ENCODE data around the gene GLB1L.
"Not testable (repeated sequence)": the region's sequence is repeated elsewhere in the genome, so short reads cannot be mapped to it uniquely, and the experiment has no call there.

Gene GLB1L

GRCh38 chr2:219245148-219245898, at the start of gene GLB1L, which contains the start of gene STK16:
Gene GLB1L (minus strand): TSS chr2:219245444. CDS start chr2:219243573, 1,871 bp downstream.
Gene STK16 (plus strand): TSS chr2:219245479. CDS start chr2:219246000, 521 bp downstream.
- peak; percentile 89 for DNase-seq

GRCh38 chr2:219294356-219295351, 49.4 kb upstream of the GLB1L start:
- DNase-seq, result peak; percentile 89

GRCh38 chr2:219293736-219294231, 48.5 kb upstream of the GLB1L start:
- DNase-seq, result no peak

GRCh38 chr2:219292616-219293015, 47.4 kb upstream of the GLB1L start:
- no peak for DNase-seq

GRCh38 chr2:219291910-219292490, 46.8 kb upstream of the GLB1L start:
- no peak for DNase-seq

- DNase-seq, result no peak
These were observed 46.1 kb upstream of the GLB1L start for GRCh38 chr2:219291394-219291793.

GRCh38 chr2:219290381-219291171, 45.3 kb upstream of the GLB1L start:
- no peak for DNase-seq

- no peak for DNase-seq
These were observed 44.5 kb upstream of the GLB1L start for GRCh38 chr2:219289537-219290361.

GRCh38 chr2:219289195-219289536, 43.9 kb upstream of the GLB1L start:
- DNase-seq, result no peak

GRCh38 chr2:219287580-219288265, 42.5 kb upstream of the GLB1L start:
- no peak for DNase-seq

GRCh38 chr2:219287116-219287440, 41.8 kb upstream of the GLB1L start:
- not testable (repeated sequence) for DNase-seq

- DNase-seq, result no peak
These were observed 41.3 kb upstream of the GLB1L start for GRCh38 chr2:219286436-219287115.

GRCh38 chr2:219285894-219286425, 40.7 kb upstream of the GLB1L start:
- no peak for DNase-seq

- no peak for DNase-seq
These were observed 40.1 kb upstream of the GLB1L start for GRCh38 chr2:219285373-219285735.

- DNase-seq, result no peak
These were observed 39.5 kb upstream of the GLB1L start for GRCh38 chr2:219284501-219285372.

- no peak for DNase-seq
These were observed 37.8 kb upstream of the GLB1L start for GRCh38 chr2:219282943-219283581.

- DNase-seq, result no peak
These were observed 37.1 kb upstream of the GLB1L start for GRCh38 chr2:219282375-219282774.

- DNase-seq, result no peak
These were observed 36.3 kb upstream of the GLB1L start for GRCh38 chr2:219281588-219281987.

- DNase-seq, result no peak
These were observed 35.4 kb upstream of the GLB1L start for GRCh38 chr2:219280651-219281050.
